Caco-2 (cell line): ENCODE measurements around the gene SPDYE4. TPM values are rescaled to one million over a fixed set of nuclear protein-coding genes. Genes with fewer than 3 reads are reported as not detected.

Experiments
- BruUV-seq: library from RNA; stranded (reverse); fragments of 400-500 nt; replicated peaks from 2 replicates; lab custom pipeline; 2021; lab: Mats Ljungman, UMichigan
- CTCF ChIA-PET: fragments of 300-600 bp; sonication (Branson Sonifier 250); formaldehyde crosslinking; loops from one replicate; lab custom pipeline; 2022; ENCODE audit warnings: antibody characterized with exemption; lab: Charles Lee
- POLR2A ChIA-PET: fragments of 300-600 bp; sonication (Branson Sonifier 250); formaldehyde crosslinking; loops from one replicate; lab custom pipeline; 2022; ENCODE audit warnings: antibody characterized with exemption; lab: Charles Lee
- DNase-seq, 2 experiments: peaks; one replicate each; pipeline versions ENCODE4 v3.0.0 to v3.0.0-alpha.2; 2020 to 2022
- H3K27me3 ChIP-seq: replicated peaks from 2 replicates; pipeline ENCODE4 v1.6.0; 2011; ENCODE audit warnings: low read length; ENCODE audit not compliant: control insufficient read depth, insufficient read depth
- H3K36me3 ChIP-seq: 2 replicates; pipeline ENCODE4 v1.5.1; 2011; ENCODE audit warnings: low read length; ENCODE audit not compliant: control insufficient read depth, insufficient read depth
- H3K4me1 ChIP-seq: fragments of 250-450 bp; sonication (Bioruptor Pico); 2 replicates; pipeline ENCODE4 v1.5.1; 2020; ENCODE audit warnings: mild to moderate bottlenecking
- H3K4me3 ChIP-seq: 2 replicates; pipeline ENCODE4 v1.5.1; 2011; ENCODE audit warnings: low read depth, mild to moderate bottlenecking, control low read depth, low read length
- H3K9me3 ChIP-seq: fragments of 250-450 bp; sonication (Bioruptor Pico); 2 replicates; pipeline ENCODE4 v1.5.1; 2020; ENCODE audit warnings: mild to moderate bottlenecking, moderate library complexity
- H3K27ac Mint-ChIP-seq: one replicate; pipeline ENCODE4 v1.8.0; 2022; ENCODE audit warnings: mixed read lengths; ENCODE audit not compliant: unreplicated experiment
- H3K27me3 Mint-ChIP-seq: one replicate; pipeline ENCODE4 v1.8.0; 2022; ENCODE audit warnings: mixed read lengths; ENCODE audit not compliant: insufficient read depth, unreplicated experiment
- H3K36me3 Mint-ChIP-seq: one replicate; pipeline ENCODE4 v1.8.0; 2022; ENCODE audit warnings: mild to moderate bottlenecking, mixed read lengths; ENCODE audit not compliant: insufficient read depth, unreplicated experiment
- H3K4me1 Mint-ChIP-seq: one replicate; pipeline ENCODE4 v1.8.0; 2022; ENCODE audit warnings: low read depth, mixed read lengths; ENCODE audit not compliant: unreplicated experiment
- H3K4me3 Mint-ChIP-seq: one replicate; pipeline ENCODE4 v1.8.0; 2022; ENCODE audit warnings: mild to moderate bottlenecking, moderate library complexity, mixed read lengths; ENCODE audit not compliant: unreplicated experiment
- H3K9me3 Mint-ChIP-seq: one replicate; pipeline ENCODE4 v1.8.0; 2022; ENCODE audit warnings: mixed read lengths; ENCODE audit not compliant: unreplicated experiment
- intact Hi-C: fragments of 100-400 bp; cut with micrococcal nuclease; formaldehyde crosslinking; loops from one replicate; pipeline ENCODE4 v1.10.0; 2022; ENCODE audit not compliant: unreplicated experiment
- total RNA-seq: library from RNA; stranded (reverse); gene quantifications from 2 replicates; pipeline ENCODE4 v1.2.3, GENCODE V29; 2022
- TF ChIP-seq, protein P1 (sequence below), 2 experiments: fragments of 200-600 bp in 1 of 2; IDR thresholded peaks; 1 replicate in 1 of 2; 2 replicates in 1 of 2; pipeline versions ENCODE4 v1.5.1 to v1.8.0; 2011 to 2022; ENCODE audit warnings: antibody characterized with exemption in 1 of 2, control low read depth in 1 of 2, inconsistent platforms in 1 of 2, low read depth in 1 of 2, low read length in 1 of 2, mild to moderate bottlenecking in 1 of 2, moderate library complexity in 1 of 2; ENCODE audit not compliant: insufficient read depth in 1 of 2, severe bottlenecking in 1 of 2, unreplicated experiment in 1 of 2

SPDYE4 gene
- total RNA-seq, 1 experiment from 2014 or later, result not detected

DNA sequence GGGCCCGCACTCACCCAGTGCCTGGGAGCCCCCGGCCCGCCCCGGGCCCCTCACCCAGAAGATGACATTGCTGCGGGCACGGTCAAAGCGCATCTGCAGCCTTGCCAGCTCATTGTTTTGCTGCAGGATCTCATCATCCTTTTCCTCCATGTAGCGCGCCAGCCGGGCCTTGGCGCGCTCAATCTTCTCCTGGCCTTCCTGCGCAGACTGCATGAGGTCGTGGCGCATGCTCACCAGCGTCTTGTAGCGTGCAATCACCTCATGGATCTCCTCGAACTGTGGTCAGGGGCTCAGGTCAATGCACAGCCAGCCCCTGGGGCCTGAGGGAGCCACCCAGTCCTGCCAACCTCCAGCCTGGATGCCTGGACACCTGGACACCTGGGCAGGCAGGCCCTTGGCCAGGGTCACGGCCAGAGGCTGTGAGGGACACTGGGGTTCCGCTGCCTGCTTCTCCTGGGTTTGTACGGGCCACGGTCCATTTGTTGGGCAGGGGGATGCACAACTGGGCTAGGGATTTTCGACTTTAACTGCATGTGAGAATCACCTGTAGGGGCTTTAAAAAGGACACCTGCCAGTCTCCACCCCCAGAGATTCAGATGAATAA is 22.9 kb downstream of the SPDYE4 start:
- ChIA-PET CTCF (no interaction called here), POLR2A (no interaction called here)
- no peaks in the 10 kb centered on the region for H3K9me3 ChIP-seq
- no peak for DNase-seq
- Mint-ChIP-seq H3K27me3 (no peaks in the 10 kb centered on the region), H3K9me3 (no peaks in the 10 kb centered on the region), H3K4me3 (no peak overlapping the region), H3K36me3 (no peaks in the 10 kb centered on the region), H3K27ac (no peak overlapping the region), H3K4me1 (peaks cover 21% of the 10 kb centered on the region)
- no peaks in the 10 kb centered on the region for H3K27me3 ChIP-seq
- H3K36me3 ChIP-seq, result no peaks in the 10 kb centered on the region
- no peak overlapping the region for H3K4me3 ChIP-seq
- intact Hi-C loops, result no loop called here
- TF ChIP-seq, protein P1, sequence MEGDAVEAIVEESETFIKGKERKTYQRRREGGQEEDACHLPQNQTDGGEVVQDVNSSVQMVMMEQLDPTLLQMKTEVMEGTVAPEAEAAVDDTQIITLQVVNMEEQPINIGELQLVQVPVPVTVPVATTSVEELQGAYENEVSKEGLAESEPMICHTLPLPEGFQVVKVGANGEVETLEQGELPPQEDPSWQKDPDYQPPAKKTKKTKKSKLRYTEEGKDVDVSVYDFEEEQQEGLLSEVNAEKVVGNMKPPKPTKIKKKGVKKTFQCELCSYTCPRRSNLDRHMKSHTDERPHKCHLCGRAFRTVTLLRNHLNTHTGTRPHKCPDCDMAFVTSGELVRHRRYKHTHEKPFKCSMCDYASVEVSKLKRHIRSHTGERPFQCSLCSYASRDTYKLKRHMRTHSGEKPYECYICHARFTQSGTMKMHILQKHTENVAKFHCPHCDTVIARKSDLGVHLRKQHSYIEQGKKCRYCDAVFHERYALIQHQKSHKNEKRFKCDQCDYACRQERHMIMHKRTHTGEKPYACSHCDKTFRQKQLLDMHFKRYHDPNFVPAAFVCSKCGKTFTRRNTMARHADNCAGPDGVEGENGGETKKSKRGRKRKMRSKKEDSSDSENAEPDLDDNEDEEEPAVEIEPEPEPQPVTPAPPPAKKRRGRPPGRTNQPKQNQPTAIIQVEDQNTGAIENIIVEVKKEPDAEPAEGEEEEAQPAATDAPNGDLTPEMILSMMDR (IDR thresholded peaks at IDR 0.05; ENCODE audit: insufficient read depth in 1 of 2, low read depth in 1 of 2, low read length in 1 of 2, severe bottlenecking in 1 of 2, unreplicated experiment in 1 of 2), result no peak
- H3K4me1 ChIP-seq, result 0 out of 2 replicates have a peak, but pooled peaks cover 4% of the 10 kb centered on the region
- BruUV-seq, result no TSS peak

DNA sequence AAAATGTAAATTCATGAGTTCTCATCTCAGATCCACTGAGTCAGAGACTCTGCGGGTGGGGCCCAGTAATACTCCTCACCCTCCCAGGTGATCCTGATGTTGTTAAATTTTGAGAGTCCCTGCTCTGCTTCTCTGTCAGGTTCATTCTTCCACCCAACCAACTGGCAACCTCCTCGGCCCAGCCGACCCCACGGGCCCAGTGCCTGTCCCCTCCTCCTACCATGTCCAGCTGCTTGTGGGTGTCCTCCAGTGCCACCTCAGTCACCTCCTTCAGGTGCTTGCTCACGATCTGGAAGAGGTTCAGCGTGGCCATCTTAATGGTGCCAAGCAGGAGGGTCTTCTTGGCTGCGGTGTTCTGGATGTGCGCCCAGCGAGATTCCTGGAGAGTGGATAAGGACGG is 23.5 kb downstream of the SPDYE4 start:
- no peaks in the 10 kb centered on the region for H3K27me3 Mint-ChIP-seq
- no peak for DNase-seq
- peaks cover 21% of the 10 kb centered on the region for H3K4me1 Mint-ChIP-seq
- H3K36me3 ChIP-seq, result no peaks in the 10 kb centered on the region
- no peaks in the 10 kb centered on the region for H3K9me3 Mint-ChIP-seq
- ChIA-PET POLR2A (no interaction called here), CTCF (no interaction called here)
- no peaks in the 10 kb centered on the region for H3K36me3 Mint-ChIP-seq
- TF ChIP-seq, protein P1 (IDR thresholded peaks at IDR 0.05; ENCODE audit: insufficient read depth in 1 of 2, low read depth in 1 of 2, low read length in 1 of 2, severe bottlenecking in 1 of 2, unreplicated experiment in 1 of 2), result no peak
- H3K9me3 ChIP-seq, result no peaks in the 10 kb centered on the region
- no peaks in the 10 kb centered on the region for H3K27me3 ChIP-seq
- intact Hi-C loops, result no loop called here
- BruUV-seq, result no TSS peak
- H3K4me3 ChIP-seq, result no peak overlapping the region
- no peak overlapping the region for H3K4me3 Mint-ChIP-seq
- H3K4me1 ChIP-seq, result 0 out of 2 replicates have a peak, but pooled peaks cover 4% of the 10 kb centered on the region
- H3K27ac Mint-ChIP-seq, result no peak overlapping the region

DNA sequence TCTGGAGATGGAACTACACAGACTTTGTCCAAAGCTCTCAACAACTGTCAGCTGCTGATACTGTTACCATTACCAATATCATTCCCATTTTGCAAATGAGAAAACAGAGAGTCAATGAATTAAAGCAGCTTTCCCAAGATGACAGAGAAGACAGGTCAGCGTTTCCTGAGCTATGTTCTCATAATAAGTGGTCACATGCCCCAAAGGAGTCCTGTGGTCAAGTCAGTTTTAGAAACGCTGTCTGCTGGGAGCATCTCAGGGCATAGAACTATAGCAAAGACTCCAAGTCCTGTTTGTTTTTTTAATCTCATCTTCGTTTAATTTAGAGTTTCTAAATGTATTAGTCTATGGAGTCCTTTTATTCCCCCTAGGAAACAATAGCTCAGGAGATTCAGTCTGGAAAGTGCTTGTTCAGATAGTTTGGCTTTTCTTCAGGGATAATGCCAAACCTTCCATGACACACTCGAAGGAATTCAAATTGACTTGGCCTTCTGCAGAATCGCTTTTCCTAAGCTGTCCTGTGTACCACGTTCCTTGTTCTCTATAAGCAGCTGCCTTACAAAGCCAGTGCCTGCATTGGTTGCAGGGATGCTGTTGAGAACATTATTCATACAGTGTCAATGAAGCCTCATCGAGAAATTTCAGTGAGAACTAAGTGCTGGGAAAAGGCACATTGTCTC is 25.8 kb downstream of the SPDYE4 start:
- no peaks in the 10 kb centered on the region for H3K36me3 Mint-ChIP-seq
- no TSS peak for BruUV-seq
- POLR2A ChIA-PET, result no interaction called here
- H3K4me3 ChIP-seq, result no peak overlapping the region
- no peaks in the 10 kb centered on the region for H3K27me3 Mint-ChIP-seq
- no peaks in the 10 kb centered on the region for H3K9me3 ChIP-seq
- peaks cover 6% of the 10 kb centered on the region for H3K9me3 Mint-ChIP-seq
- no peak for DNase-seq
- no peak overlapping the region for H3K4me3 Mint-ChIP-seq
- no peaks in the 10 kb centered on the region for H3K36me3 ChIP-seq
- no peaks in the 10 kb centered on the region for H3K27me3 ChIP-seq
- H3K4me1 ChIP-seq, result no peaks in the 10 kb centered on the region
- TF ChIP-seq, protein P1 (IDR thresholded peaks at IDR 0.05; ENCODE audit: insufficient read depth in 1 of 2, low read depth in 1 of 2, low read length in 1 of 2, severe bottlenecking in 1 of 2, unreplicated experiment in 1 of 2), result no peak
- peaks cover 19% of the 10 kb centered on the region for H3K4me1 Mint-ChIP-seq
- CTCF ChIA-PET, result no interaction called here
- H3K27ac Mint-ChIP-seq, result no peak overlapping the region
- intact Hi-C loops, result no loop called here
